WTC11 (cell line): ENCODE results near the gene PALS1.

ENCODE experiments used
- ATF3 ChIP-seq: sonication (generic); formaldehyde crosslinking; conservative IDR thresholded peaks from 2 replicates; pipeline ENCODE4 v1.8.1; 2022; ENCODE audit warnings: mild to moderate bottlenecking, missing genetic modification reagents
- CREM ChIP-seq: sonication (generic); formaldehyde crosslinking; IDR thresholded peaks from 2 replicates; pipeline ENCODE4 v1.8.1; 2022; ENCODE audit warnings: mild to moderate bottlenecking, missing genetic modification reagents, moderate library complexity
- SMAD3 ChIP-seq: sonication (generic); formaldehyde crosslinking; IDR thresholded peaks from 2 replicates; pipeline ENCODE4 v1.8.0; 2022; ENCODE audit warnings: missing genetic modification reagents, mild to moderate bottlenecking, borderline replicate concordance

DNA sequence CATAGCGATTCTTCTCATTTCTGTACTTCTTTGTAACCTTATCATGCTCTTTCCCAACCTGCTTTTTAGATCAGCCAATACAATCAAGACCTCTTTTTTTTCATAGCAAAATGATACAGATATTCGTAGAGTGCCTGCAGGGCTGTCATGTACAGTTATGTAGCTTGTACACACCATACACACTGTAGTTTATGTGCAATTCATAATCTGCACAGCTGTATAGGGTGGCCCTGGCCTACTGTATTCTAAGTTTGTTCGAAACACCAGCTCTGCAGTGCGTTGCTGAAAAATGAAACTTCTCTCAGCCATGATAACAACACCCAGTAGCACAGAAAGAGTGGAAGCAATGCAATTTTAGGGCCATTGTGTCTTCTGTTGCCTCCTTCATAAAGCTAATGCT lies 15.7 kb upstream of the PALS1 start:
- TF ChIP-seq ATF3, result no peak
- no peak for TF ChIP-seq CREM (CRISPR knock-in tag)
- no peak for TF ChIP-seq SMAD3 (CRISPR knock-in tag)
